HK-2 (cell line): ENCODE results near the gene GNAI1.

Experiments used
- DNase-seq: peaks from one replicate; pipeline ENCODE4 v3.0.0-alpha.2; 2018; ENCODE audit not compliant: unreplicated experiment

GNAI1 gene

DNA sequence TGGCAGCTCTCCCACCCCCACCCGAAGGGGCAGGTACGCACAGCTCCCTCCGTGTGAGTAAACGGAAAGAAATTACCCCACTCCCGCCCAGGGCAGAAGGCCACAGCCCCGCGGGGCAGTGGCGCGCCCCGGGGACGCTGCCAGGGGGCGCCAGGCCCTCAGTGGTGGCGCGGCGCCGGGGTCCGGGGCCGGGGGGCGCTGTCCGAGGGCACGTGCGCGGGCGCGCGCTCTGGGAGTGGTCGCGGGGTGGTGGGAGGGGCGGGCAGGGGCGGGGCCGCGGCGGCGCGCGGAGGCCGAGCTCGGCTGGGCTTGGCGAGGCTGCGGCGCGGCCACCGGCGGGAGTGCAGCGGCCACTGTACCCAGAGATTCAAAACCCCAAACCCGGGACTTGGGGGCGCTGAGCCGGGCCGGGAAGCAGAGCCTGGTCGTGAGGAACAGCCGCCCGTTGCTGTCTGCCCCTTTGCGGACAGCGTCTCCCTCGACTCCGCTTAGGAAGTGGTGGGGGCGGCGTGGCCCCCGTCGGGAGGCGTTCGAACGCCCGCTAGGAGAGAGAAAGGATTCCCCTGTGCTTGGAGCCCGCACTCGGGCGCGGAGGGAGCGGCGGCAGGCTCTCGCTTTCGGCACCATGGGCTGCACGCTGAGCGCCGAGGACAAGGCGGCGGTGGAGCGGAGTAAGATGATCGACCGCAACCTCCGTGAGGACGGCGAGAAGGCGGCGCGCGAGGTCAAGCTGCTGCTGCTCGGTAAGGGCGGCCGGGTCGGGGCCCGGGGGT is at the start of gene GNAI1:
GNAI1 (plus strand) TSS at position 296 of the 773 bp plus-strand sequence; CDS start at position 626, 330 bp downstream.
- peak; percentile 80 for DNase-seq

DNA sequence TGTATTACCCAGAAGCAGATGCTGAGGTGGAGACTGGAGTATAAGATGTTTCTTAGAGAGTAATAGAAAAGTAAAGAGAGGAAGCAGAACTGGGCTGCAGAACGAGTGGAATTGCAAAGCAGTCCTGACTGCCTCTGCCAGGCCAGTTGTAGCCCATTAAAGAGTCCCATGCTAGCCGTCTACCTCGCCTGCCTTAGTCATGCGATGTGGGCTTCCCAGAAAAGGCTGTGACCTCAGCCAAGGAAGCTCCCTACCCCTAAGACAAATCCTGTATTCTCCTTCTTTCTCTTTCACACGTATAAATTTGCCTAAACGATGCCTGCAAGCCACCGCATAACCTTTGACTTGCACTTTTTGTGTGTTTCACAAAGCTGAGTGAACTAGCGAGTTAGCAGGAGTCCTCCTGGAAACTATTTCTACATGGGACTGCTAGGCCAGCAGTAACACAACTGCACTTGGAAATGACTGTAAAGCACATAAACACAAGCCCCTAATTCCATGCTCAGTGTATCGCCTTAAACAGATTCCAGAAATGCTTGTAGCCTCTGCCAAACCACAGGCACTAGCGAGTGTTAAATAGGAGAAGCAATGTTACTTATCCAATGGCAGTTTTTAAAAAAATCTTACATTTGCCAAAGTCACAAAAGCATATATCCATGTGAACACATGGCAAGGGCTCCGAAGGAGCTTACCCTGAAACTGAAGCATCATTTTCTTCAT is 47.4 kb upstream of the GNAI1 start:
- DNase-seq: no peak

DNA sequence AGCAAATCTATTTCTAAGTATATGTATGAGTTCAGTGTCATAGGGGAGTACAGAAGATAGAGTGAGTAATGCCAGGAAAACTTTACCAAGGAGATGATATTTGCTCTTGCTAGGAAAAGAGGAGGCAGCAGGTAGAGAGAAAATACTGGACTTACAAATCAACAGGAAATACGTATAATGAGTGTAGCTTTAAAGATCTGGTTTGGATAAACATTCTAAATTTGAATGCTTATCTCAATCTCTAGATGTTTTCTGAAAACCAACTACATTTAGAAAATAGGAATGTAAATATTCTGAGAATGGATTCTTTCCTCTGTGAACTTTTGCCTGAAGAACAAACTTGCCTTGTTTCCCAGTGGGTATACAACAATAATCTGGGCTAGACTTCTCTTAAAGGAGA is 46.9 kb upstream of the GNAI1 start:
- no peak for DNase-seq

DNA sequence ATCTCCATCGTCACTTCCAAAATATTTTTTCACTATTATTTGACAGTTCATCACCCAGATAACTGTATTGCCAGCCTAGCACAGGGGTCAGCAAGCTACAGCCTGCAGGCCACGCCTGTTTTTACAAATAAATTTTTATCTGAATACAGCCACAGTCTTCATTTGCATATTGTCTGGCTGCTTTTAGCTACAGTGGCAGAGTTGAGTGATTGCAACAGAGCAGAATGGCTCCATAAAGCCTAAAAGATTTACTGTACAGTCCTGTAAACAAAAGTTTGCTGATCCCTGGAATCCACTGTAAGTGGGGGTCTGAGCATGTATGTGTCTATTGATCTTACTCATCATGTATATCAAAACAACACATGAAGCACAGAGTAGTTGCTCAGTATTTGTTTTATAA is 45.9 kb upstream of the GNAI1 start:
- DNase-seq: no peak

DNA sequence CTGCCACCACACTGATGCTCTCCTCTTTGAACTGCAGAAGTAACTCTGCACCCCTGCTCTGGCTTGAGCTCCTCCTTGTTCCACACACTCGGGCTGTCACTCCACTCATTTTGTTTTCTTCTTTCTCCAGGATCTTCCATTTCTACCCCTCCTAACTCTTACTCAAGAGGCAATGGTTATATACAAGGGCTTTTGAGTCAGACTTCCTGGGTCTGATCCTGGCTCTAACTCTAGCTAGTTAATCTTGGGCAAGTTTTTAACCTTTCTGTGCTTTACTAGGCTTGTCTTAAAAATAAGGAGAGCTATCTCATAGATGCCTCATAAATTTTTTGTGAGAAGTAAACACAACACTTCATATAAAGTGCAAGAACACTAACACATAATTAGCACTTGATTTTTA is 45.3 kb upstream of the GNAI1 start:
- DNase-seq: no peak

DNA sequence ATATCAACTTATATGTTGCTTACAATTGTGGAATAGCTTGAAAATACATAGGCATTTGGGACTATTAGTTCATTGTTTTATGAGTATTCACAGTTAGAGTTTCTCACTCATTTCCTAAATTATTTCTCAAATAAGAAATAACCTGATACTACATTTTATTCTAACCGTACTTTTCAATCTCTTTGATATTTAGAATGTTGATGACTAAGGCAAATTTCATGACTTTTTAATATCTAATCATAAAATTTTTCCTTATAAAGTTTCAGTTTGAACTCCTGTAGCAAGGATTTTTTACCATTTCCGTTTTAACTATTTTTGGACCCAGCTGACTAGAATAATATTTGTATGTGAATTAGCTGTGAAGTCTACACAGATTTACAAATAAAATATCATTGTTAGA is 41.3 kb upstream of the GNAI1 start:
- DNase-seq: no peak

DNA sequence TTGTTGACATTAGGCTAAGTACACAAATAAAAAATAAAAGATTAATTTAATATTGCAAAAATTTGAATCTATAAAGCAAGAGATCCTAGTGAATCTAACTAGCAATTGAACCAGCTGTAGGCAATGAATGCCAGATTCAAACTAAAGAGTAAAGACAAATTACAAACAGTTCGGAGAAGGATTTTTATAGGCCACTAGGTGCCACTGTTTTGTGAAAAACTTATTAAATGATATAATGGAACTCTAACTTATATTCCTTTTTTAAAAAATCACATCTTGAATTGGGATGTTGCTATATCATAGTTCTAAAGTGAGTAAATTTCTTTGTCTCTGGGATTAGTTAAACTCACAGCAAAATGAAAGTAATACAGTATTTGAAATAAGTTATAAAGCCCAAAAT is 39.1 kb upstream of the GNAI1 start:
- no peak for DNase-seq

DNA sequence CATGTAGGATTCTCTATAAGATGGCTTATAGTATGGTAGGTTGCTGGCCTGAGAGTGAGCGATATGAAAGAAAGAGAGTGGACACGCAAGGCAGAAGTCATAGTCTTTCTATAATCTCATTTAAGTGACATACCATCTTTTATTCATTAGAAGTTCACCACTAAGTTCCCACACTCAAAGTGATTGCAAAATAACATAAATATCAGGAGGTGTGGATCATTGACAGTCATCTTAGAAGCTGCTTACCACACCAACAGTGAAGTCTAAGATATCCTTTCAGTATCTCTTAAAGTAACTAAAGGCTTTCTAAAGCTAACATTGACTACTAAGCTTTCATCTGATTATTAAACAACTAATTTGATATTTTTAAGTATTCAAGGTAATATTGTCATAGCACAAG is 36.9 kb upstream of the GNAI1 start:
- no peak for DNase-seq

DNA sequence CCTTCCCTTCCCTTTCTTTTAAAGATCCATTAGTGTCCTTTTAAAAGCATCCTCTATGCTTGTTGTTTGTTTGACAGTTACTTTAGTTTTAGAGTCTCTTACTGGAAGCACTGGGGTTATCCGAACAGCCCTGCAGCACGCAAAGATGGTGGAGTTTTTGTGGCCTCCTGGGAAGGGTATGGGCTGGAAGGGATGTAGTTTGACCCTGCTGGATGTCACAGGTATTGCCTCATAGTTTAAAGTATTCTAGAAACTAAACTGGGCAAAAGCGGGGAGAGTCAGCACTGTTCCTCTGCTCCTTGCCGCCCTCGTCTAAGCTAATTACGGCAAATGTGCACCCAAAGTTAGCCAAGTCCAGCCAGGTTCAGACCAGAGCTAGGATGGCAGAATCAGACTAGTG is 35.8 kb upstream of the GNAI1 start:
- DNase-seq: no peak

DNA sequence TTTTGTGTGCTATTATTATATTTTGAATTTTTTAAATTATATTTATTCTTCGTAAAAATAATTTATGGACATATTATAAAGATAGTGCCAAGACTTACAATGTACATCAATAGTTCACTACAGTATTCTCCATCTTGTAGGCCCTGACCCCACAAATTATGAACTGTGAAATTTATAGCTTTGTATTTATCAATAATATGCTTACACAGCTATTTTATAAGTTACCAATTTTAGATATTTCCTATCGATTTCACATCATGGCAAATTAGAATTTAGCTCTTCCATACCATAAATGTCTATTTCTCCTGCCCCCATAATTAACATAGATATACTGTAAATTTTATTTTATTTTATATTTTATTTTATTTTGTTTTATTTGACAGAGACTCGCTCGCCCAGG is 34.4 kb upstream of the GNAI1 start:
- no peak for DNase-seq

DNA sequence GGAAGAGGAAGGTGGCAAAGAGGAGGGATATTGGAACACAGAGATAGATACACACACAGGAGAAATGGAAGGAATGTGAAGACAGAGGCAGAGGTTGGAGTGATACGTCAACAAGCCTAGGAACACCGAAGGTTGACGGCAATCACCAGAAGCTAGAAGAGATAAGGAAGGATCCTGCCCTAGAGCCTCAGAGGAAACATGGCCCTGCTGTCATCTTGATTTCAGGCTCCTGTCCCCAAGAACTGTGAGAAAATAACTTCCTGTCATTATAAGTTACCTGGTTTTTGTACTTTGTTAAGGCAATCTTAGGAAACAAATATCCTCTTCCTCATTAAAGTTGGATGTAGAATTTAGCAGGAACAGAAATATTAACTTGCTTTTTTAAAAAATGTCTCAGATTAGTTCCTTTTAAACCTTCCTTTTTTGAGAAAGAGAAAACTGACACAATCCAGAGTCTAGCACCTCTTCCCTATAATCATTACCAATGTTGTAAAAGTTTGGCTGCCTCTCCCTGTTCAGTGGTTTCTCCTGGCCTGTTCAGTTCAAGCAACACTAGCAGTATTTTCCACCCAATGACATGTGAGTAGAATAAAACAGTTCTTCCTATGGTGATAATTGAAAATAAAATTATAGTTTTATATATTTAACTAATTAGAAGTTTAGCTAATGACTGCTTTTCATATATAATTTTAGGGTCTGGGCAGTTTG is 28.8 kb upstream of the GNAI1 start:
- no peak for DNase-seq

DNA sequence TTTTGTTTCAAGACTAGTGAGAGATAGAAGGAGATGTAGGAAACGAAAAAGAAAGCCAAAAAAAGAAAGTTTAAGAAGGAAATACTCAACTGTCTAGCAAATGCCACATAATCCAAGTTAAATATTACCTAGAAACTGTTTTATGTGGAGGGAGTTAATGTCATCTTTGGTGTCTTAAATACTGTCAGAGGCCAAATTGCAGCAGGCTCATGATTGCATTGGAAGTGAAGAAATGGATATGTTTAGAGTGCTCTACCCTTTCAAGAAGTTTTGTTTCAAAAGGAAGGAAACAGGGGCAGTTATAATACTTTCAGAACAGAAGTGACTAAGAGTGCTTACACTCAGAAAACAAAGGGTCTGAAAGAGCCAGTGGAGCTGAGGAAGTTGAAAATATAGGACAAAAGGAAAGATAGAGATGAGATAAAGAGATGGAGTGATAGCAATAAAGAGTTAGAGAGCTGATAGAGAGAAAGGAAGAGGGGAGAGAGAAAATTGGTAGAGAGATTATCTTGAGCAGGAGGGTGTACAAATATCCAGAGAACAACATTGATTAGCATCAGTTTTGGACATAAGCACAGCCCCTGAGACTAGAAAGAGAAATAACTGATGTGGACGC is 28.0 kb upstream of the GNAI1 start:
- no peak for DNase-seq

DNA sequence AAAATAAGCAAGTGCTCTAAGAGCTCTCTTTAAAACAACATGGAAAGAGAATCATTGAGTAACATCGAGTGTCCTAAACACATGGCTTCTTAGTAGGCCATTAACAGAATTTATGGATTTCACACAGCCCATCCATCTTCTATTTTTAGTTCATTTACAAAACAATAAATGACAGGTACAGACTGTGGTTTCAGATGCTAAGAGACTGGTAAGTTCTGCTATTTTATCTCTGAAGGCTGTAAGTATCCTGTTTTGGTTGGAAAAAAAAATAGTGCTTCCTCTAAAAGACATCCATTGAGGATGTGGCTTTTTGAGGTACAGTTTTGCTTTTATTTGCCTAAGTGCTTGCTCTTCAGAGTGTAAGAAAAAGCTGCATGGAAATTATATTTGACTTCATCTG is 27.4 kb upstream of the GNAI1 start:
- no peak for DNase-seq

DNA sequence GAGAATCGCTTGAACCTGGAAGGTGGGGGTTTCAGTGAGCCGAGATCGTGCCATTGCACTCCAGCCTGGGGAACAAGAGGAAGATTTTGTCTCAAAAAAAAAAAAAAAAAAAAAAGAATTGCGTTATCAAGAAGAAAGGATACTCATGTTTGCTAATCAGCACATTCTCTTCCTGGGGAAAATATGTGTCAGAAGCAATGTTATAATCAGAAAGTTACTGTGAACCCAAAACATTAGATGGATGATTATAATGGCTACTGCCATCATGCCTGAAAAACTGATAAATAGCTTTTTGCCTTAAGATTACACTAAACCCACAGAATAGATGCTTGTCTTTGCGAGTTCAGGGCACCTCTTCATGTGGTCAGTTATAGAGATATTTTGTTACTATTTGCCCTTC is 24.3 kb upstream of the GNAI1 start:
- DNase-seq: no peak

DNA sequence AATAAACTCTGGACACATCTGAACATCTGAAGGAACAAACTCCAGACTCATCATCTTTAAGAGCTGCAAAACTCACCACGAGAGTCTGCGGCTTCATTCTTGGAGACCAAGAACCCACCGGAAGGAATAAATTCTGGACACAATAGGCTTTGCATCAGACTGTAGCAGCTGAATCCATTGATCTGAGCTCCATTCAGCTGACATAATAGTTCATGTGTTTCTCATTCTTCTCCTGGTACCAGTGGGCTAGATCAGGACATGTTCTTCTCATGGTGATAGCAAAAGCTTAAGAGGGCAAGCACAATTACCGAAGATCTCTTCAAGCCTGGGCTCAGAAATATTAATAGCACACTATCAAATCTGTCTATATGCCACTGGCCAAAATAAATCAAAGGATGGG is 20.5 kb upstream of the GNAI1 start:
- DNase-seq: no peak

DNA sequence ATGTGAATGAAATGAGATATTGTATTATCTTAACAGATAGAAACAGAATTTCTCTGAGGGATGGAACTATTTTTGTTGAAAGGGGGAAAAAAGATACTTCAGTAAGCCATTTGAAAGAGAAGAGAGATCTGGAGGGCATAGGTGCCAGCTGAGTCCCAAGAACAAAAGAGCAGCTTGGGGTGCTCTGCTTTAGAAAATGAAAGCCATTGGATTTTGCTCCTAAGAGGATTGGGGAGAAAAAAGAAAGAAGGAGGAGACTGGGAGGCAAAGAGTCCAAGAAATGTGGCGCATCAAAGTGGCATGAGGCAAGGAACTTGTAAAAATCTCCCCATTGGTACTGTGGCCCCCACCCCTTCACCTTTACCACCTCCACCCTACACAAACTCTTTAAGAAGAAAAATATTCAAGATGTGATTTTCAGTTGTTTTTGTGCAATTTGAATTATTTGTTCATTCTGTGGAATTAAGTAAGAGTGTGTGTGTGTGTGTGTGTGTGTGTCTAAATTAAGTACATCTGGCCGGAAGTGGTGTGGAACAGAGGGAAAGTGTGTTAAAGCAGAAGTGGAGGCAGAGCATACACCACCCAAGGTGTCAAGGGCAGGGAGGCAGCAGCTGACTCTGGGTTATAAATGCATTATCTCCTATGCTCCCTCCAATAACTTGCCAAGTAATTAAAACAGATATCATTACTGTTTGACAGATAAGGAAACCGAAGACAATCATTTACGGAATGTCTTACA is 9.9 kb upstream of the GNAI1 start:
- DNase-seq: no peak

DNA sequence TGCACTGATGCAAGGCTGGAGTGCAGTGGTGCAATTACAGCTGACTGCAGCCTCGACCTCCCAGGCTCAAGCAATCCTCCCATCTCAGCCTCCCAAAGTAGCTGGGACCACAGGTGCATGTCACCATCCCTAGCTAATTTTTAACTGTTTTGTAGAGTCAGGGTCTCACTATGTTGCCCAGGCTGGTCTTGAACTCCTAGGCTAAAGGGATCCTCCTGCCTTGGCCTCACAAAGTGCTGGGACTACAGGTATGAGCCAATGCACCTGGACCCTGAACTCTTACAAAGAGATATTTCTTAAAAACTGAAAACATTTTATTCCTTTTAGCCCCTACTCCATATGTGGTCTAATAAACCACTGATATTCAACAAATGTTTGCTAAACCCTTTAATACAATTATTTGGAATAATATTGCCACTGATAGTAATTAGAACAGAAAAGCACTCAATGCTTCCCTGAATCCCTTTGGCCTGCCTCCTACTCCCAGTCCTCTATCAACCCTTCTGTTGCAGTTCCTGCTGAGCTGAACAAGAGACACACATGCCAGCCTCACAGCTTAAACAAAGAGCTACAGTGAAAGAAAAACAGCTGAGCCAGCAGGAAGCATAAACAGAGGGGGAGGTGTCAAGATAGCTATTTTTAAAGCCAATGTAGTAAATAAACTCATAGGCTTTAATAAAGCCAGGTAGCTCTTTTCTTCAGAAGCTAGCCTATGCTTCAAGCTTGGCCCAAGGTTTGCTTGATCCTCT is 7.0 kb upstream of the GNAI1 start:
- DNase-seq: no peak

DNA sequence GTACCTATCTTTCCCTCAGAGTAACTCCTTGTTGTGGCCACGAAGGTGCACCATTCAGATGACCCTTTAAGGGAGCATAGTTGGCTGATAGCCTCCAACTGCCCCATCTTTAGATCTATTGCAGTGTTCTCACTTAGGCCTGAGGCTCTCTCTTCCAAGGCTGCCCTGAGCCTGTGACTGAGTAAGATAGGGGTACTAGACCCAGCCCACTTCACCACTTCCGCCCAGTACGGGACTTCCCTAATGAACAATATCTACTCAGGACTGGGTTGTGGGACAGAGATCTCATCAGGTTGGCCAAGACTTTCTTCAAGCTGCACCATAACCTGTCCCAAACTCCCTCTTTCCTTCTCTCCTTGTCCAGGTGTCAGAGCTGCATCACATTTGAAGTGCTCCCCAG is 5.7 kb upstream of the GNAI1 start:
- DNase-seq: no peak

DNA sequence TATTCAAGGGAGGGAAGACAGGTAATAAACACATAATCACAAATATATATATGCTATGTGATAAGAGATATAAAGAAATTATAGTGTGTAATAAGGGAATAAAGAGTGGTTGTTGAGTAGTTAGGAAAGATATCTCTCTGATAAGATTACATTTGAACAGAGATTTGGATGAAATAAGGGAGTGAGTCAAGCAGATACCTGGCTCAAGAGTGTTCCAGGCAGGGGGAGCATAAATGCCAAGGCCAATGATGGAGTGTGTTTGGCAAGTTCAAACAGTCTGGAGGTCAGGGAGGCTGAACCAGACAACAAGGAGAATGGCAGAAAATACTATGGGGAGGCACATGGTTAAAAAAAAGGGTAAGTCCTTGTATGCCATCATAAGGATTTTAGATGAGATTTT is 4.8 kb upstream of the GNAI1 start:
- no peak for DNase-seq

DNA sequence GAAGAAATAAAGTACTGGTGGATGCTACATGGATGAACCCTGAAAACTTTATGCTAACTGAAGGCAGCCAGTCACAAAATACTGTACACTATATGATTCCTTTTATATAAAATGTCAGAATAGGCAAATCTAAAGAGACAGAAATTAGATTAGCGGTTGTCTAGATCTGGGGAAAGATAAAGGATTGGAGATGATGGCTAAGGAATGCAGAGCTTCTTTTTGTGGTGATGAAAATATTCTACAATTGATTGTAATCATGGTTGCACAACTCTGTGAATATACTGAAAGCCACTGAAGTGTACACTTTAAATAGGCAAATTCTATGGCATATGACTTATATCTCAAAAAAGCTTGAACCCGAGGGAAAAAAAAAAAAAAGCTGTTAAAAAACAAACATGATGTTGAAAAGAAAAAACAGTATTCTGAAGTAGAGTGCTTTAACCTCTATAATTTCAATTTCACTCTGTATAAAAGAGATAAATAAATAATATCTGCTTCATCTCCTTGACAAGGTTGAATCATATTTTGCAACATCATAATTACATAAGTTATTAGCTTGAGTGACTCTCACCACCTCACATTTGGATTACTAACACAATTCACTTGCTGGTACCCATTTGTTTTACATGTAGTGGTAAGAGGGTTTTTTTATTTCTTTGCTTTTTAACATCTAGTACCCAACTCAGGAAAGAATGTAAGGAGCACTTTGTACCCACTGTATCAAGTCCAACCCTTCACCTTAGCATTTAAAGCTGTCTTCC is 2.8 kb upstream of the GNAI1 start:
- no peak for DNase-seq
